ENCODE measurements around the gene CYP19A1.

GRCh38 chr15:51378406-51378805 is 40.0 kb upstream of the CYP19A1 start:
- no peak for TF ChIP-seq CTCF (IDR thresholded peaks at IDR 0.05)
- no peak for TF ChIP-seq POLR2A (IDR thresholded peaks at IDR 0.05)
